NT2/D1 (cell line): ENCODE results near the gene PHF21B.
"Not testable (repeated sequence)": the region's sequence is repeated elsewhere in the genome, so short reads cannot be mapped to it uniquely, and the experiment has no call there.

ENCODE experiments used
- DNase-seq: peaks from one replicate; pipeline ENCODE4 v3.0.0-alpha.2; 2011; ENCODE audit warnings: low read depth, low spot score
- H3K27me3 ChIP-seq: 2 replicates; pipeline ENCODE4 v1.6.0; 2011; ENCODE audit warnings: mild to moderate bottlenecking; ENCODE audit not compliant: insufficient read length, insufficient read depth
- H3K36me3 ChIP-seq: 2 replicates; pipeline ENCODE4 v1.6.1; 2011; ENCODE audit warnings: mild to moderate bottlenecking, low read length, mixed read lengths; ENCODE audit not compliant: insufficient read depth, insufficient read length
- H3K4me1 ChIP-seq: 2 replicates; pipeline ENCODE4 v1.5.1; 2011; ENCODE audit not compliant: insufficient read depth, insufficient read length
- H3K4me3 ChIP-seq: 2 replicates; pipeline ENCODE4 v1.5.1; 2011; ENCODE audit warnings: low read depth; ENCODE audit not compliant: insufficient read length
- H3K9ac ChIP-seq: 2 replicates; pipeline ENCODE4 v1.6.0; 2011; ENCODE audit warnings: low read depth; ENCODE audit not compliant: insufficient read length
- H3K9me3 ChIP-seq: 2 replicates; pipeline ENCODE4 v1.5.1; 2011; ENCODE audit warnings: mild to moderate bottlenecking, low read length; ENCODE audit not compliant: insufficient read depth
- SUZ12 ChIP-seq: IDR thresholded peaks from 2 replicates; pipeline ENCODE4 v1.6.1; 2011; ENCODE audit not compliant: insufficient read length, insufficient read depth; ENCODE audit errors: extremely low read depth
- YY1 ChIP-seq: IDR thresholded peaks from 2 replicates; pipeline ENCODE4 v1.6.1; 2011; ENCODE audit not compliant: insufficient read length, insufficient read depth
- ZNF274 ChIP-seq: IDR thresholded peaks from 2 replicates; pipeline ENCODE4 v1.6.1; 2011; ENCODE audit warnings: mild to moderate bottlenecking, low read depth, low read length

The PHF21B gene

DNA sequence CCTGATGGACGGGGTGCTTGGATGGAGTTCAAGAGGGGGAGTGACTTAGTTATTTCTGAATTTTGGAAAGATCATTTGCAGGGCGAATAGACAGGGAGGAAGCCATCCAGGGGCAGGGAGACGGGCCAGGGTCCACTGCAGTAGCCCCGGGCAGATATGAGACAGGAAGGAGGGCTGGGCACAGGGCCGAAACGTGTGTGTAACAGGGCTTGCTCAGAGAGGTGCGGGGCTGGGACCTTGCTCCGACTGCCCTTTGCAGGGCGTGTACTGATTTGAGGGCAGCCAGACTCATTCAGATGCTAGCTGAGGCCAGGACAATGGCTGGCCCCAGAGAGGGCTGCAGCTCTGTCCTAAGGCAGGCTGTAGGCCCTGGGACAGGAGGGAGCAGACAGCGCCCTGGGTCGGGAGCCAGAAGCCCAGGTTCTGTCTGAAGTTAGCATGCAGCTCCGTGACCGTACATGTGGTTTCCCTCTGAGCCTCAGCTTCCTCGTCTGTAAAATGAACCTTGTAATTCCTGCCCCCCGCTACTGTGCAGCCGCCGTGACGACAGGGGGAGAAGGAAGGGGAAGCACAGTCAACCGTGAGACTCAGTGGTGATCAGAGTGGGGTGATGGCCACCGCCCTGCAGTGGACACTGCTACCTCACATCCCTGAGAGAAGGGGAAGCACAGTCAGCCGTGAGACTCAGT is 103.4 kb downstream of the PHF21B start:
- Histone ChIP-seq H3K4me1 (peaks cover 6% of the 10 kb centered on the region), H3K36me3 (peaks cover 17% of the 10 kb centered on the region), H3K9ac (no peak overlapping the region), H3K9me3 (peaks cover 13% of the 10 kb centered on the region; the same call in 1 of the 2 replicates), H3K27me3 (no peaks in the 10 kb centered on the region), H3K4me3 (no peak overlapping the region)
- TF ChIP-seq YY1 (no peak), ZNF274 (no peak), SUZ12 (no peak)
- DNase-seq = no peak

DNA sequence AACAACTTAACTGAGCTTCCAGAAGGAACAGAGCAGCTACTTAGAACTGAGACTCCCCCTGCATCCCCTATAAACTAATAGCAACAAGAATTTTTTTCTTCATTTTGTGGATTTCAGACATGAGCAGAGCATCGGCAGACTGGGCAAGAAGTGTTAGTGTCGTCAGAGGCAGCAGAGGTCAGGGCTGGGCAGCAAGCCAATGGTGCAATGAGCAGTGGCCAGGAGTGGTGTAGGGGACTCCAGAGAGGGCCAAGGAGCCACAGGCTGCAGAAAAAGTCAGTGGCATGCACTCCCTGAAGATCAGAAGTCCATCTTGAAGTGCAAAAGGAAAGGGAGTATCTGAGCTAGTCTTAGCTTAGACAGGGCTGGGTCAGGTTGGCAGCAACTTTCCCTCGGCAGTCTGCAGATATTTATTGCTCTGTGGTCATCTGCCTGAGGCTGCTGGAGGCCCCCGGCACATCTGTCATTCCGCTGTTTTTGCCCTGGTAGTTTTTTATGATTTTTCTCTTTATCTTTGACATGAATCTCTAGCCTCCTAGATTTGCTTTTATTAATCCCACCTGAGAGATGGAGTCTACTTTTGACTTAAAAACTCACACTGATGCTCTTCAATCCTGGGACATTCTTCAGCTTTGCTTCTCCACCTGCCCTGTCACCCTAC is 105.2 kb downstream of the PHF21B start:
- not testable (repeated sequence) for H3K4me1 ChIP-seq, H3K9ac ChIP-seq, H3K4me3 ChIP-seq, H3K27me3 ChIP-seq, DNase-seq
- H3K36me3 ChIP-seq = peaks cover 13% of the 10 kb centered on the region
- H3K9me3 ChIP-seq = peaks cover 16% of the 10 kb centered on the region; the same call in 1 of the 2 replicates

DNA sequence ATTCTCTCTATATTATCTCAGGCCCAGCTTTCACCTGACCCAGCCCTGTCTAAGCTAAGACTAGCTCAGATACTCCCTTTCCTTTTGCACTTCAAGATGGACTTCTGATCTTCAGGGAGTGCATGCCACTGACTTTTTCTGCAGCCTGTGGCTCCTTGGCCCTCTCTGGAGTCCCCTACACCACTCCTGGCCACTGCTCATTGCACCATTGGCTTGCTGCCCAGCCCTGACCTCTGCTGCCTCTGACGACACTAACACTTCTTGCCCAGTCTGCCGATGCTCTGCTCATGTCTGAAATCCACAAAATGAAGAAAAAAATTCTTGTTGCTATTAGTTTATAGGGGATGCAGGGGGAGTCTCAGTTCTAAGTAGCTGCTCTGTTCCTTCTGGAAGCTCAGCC is 106.6 kb downstream of the PHF21B start:
- H3K9me3 ChIP-seq = peaks cover 16% of the 10 kb centered on the region; the same call in 1 of the 2 replicates
- H3K4me1 ChIP-seq, H3K9ac ChIP-seq, H3K4me3 ChIP-seq, H3K36me3 ChIP-seq, H3K27me3 ChIP-seq, DNase-seq: not testable (repeated sequence)

DNA sequence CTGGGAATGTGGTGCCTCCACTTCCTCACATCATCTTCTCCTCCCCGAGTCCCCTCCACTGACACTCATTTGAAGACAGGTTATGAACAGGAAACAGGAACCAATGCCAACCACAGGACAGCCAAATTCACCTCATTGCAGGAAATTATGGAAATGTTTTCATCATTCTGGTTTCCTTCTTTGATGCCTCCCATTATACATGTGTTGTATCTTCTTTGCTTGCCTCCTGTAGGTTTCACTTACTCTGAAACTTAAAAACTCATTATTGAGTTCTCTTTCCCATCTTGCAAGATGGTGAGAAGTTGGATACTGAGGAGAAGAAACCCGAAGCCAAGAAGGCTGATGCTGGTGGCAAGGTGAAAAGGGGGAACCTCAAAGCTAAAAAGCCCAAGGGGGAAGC is 108.5 kb downstream of the PHF21B start:
- no peak overlapping the region for H3K4me3 ChIP-seq
- peaks cover under 1% of the 10 kb centered on the region for H3K4me1 ChIP-seq
- H3K27me3 ChIP-seq = no peaks in the 10 kb centered on the region
- TF ChIP-seq ZNF274 (no peak), SUZ12 (no peak), YY1 (no peak)
- DNase-seq = no peak
- H3K9me3 ChIP-seq = peaks cover 16% of the 10 kb centered on the region; the same call in 1 of the 2 replicates
- H3K9ac ChIP-seq = no peak overlapping the region
- H3K36me3 ChIP-seq = no peaks in the 10 kb centered on the region

DNA sequence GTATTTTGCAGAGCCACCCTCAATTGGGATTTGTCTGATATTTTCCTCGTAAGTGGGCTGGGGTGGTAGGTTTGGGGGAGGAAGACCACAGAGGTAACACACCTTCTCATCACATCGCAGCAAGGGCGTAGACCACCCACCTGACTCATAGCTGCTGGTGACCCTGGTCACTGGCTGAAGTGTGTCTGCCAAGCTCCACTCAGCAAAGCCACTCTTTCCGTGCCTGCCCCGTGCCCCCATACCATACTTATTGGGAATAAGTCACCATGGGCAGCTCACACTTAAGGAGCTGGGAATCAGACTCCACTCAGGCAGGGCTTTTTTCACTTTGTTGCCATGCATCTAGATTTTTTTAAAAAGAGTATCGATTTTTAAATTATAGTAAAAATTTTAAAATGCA is 111.6 kb downstream of the PHF21B start:
- peaks cover 16% of the 10 kb centered on the region; the same call in 1 of the 2 replicates for H3K9me3 ChIP-seq
- H3K9ac ChIP-seq = no peak overlapping the region
- H3K4me1 ChIP-seq = peaks cover 5% of the 10 kb centered on the region
- no peak overlapping the region for H3K4me3 ChIP-seq
- no peaks in the 10 kb centered on the region for H3K36me3 ChIP-seq
- no peak for DNase-seq
- TF ChIP-seq YY1 (no peak), SUZ12 (no peak), ZNF274 (no peak)
- no peaks in the 10 kb centered on the region for H3K27me3 ChIP-seq

DNA sequence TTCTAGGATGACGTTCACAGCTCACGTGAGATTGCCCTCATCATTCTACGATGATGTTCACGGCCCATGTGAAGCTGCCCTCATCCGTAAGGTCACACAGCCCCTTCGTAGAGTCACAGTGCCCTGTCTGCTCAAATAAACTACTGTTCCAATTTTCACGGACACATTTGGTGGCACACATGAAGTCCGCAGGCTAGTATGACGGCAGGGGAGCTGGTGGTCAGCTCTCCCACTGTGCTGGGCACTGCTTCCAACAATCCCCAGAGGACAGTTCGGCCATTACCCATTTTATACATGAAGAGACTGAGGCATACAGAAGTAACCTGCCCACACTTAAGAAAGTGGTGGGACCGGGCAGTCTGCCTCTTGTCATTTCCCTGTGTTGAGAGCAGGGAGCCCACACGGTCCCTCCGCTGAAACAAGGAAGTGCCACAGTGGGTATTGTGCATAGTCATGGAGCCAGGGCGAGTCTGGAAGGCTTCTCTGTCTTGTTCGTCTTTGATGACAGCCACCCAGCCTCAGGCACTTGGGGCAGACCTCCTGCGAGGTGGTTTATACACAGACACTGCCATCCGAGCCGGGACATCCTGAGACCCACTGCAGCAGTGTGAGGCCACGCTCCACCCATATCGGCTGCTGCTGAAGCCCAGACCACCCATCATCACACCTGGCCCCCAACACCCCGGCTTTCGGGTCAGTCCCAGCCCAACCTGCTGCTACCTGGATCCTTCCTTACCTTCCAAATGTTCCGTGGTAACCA is 114.3 kb downstream of the PHF21B start:
- H3K4me3 ChIP-seq = no peak overlapping the region
- no peaks in the 10 kb centered on the region for H3K27me3 ChIP-seq
- no peak for TF ChIP-seq YY1
- TF ChIP-seq SUZ12 = no peak
- no peak for TF ChIP-seq ZNF274
- H3K9me3 ChIP-seq = no peaks in the 10 kb centered on the region
- H3K9ac ChIP-seq = no peak overlapping the region
- H3K36me3 ChIP-seq = peaks cover 6% of the 10 kb centered on the region
- peaks cover 5% of the 10 kb centered on the region for H3K4me1 ChIP-seq
- no peak for DNase-seq

DNA sequence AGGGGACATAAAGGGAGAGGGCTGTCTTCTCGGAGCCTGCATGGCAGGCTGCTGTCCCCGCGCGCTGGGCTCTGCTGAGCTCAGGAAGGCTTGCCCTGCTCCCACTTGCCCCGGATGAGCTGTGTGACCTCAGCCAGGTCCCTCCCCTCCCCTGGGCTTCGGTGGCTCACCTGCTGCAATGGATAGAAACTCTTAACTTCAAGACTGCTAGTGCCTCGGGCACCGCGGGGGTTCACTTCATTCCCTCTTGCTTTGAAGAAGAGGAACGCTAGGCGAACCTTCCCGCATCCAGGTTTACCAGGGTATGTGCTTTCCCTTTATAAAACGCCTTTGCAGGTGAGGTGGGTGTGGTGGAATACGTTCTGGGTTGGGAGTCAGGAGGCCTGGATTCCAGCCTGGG is 115.0 kb downstream of the PHF21B start:
- H3K4me1 ChIP-seq = peaks cover 5% of the 10 kb centered on the region
- no peaks in the 10 kb centered on the region for H3K9me3 ChIP-seq
- TF ChIP-seq SUZ12 = no peak
- TF ChIP-seq ZNF274 = no peak
- no peak for TF ChIP-seq YY1
- peaks cover 11% of the 10 kb centered on the region for H3K36me3 ChIP-seq
- no peaks in the 10 kb centered on the region for H3K27me3 ChIP-seq
- DNase-seq = no peak
- H3K4me3 ChIP-seq = no peak overlapping the region
- no peak overlapping the region for H3K9ac ChIP-seq
